SU-DHL-6 (cell line): ENCODE results near the gene CEBPB.
"Not testable (repeated sequence)": the region's sequence is repeated elsewhere in the genome, so short reads cannot be mapped to it uniquely, and the experiment has no call there.

Experiments
- H2AFZ ChIP-seq: fragments of 200-600 bp; sonication (generic); 2 replicates; pipeline ENCODE4 v1.6.1; 2014; ENCODE audit warnings: low read depth, mild to moderate bottlenecking, moderate library complexity, mixed read lengths, antibody characterized with exemption, low read length; ENCODE audit not compliant: severe bottlenecking
- H3F3A ChIP-seq: fragments of 200-600 bp; shearing (Covaris generic); 2 replicates; pipeline ENCODE4 v1.6.0; 2016; ENCODE audit warnings: antibody characterized with exemption, mild to moderate bottlenecking; ENCODE audit not compliant: insufficient read depth
- H3K27ac ChIP-seq: fragments of 200-600 bp; sonication (generic); 2 replicates; pipeline ENCODE4 v1.5.1; 2016; ENCODE audit warnings: low read depth, mild to moderate bottlenecking, low read length, moderate library complexity, mixed read lengths
- H3K27me3 ChIP-seq: fragments of 200-600 bp; sonication (generic), shearing (Covaris generic); 2 replicates; pipeline ENCODE4 v1.6.0; 2014; ENCODE audit warnings: mild to moderate bottlenecking, low read length
- H3K36me3 ChIP-seq: fragments of 200-600 bp; sonication (generic); 2 replicates; pipeline ENCODE4 v1.6.1; 2014; ENCODE audit warnings: mild to moderate bottlenecking, low read length, mixed read lengths
- H3K4me2 ChIP-seq: fragments of 300-600, 200-600 bp; shearing (Covaris generic), sonication (generic); 2 replicates; pipeline ENCODE4 v1.6.0; 2014; ENCODE audit warnings: low read length, low read depth, mild to moderate bottlenecking; ENCODE audit not compliant: poor library complexity, severe bottlenecking
- H3K4me3 ChIP-seq: fragments of 200-600 bp; sonication (generic); 2 replicates; pipeline ENCODE4 v1.5.1; 2014; ENCODE audit warnings: antibody characterized with exemption, low read length, mild to moderate bottlenecking, mixed read lengths; ENCODE audit not compliant: insufficient read depth, poor library complexity, severe bottlenecking
- H3K79me2 ChIP-seq: fragments of 200-600 bp; sonication (generic); 2 replicates; pipeline ENCODE4 v1.6.1; 2014; ENCODE audit warnings: mild to moderate bottlenecking, low read length, moderate library complexity; ENCODE audit not compliant: insufficient read depth
- H3K9ac ChIP-seq: fragments of 200-600 bp; sonication (generic); 2 replicates; pipeline ENCODE4 v1.7.0; 2014; ENCODE audit warnings: mild to moderate bottlenecking, low read length
- H3K9me2 ChIP-seq: fragments of 200-600 bp; sonication (generic); replicated peaks from 2 replicates; pipeline ENCODE4 v1.6.1; 2014; ENCODE audit warnings: low read length; ENCODE audit not compliant: insufficient read depth
- H3K9me3 ChIP-seq: fragments of 200-600 bp; sonication (generic); 2 replicates; pipeline ENCODE4 v1.6.1; 2014; ENCODE audit warnings: low read length, mixed read lengths; ENCODE audit not compliant: insufficient read depth
- H4K20me1 ChIP-seq: fragments of 200-600 bp; sonication (generic); 2 replicates; pipeline ENCODE4 v1.6.1; 2014; ENCODE audit warnings: low read depth, mild to moderate bottlenecking, antibody characterized with exemption, low read length, moderate library complexity, mixed read lengths
- EZH2phosphoT487 ChIP-seq: fragments of 200-600 bp; sonication (generic), shearing (Covaris generic); conservative IDR thresholded peaks from 2 replicates; pipeline ENCODE4 v1.6.1; 2018; ENCODE audit warnings: mild to moderate bottlenecking, antibody characterized with exemption, low read length, moderate library complexity, mixed read lengths
- TF ChIP-seq, protein P1 (sequence below): fragments of 200-600 bp; sonication (generic); IDR thresholded peaks from one replicate; pipeline ENCODE4 v1.5.1; 2017; ENCODE audit warnings: antibody characterized with exemption, mild to moderate bottlenecking, low read length, moderate library complexity; ENCODE audit not compliant: insufficient read depth, poor library complexity, severe bottlenecking

CEBPB gene

GRCh38 chr20:50172347-50173013 lies 18.1 kb upstream of the CEBPB start:
- no peaks in the 10 kb centered on the region for H3K79me2 ChIP-seq
- H4K20me1 ChIP-seq, result no peaks in the 10 kb centered on the region
- no peaks in the 10 kb centered on the region for H3K27me3 ChIP-seq
- H3K9me3 ChIP-seq, result no peaks in the 10 kb centered on the region
- TF ChIP-seq, protein P1, sequence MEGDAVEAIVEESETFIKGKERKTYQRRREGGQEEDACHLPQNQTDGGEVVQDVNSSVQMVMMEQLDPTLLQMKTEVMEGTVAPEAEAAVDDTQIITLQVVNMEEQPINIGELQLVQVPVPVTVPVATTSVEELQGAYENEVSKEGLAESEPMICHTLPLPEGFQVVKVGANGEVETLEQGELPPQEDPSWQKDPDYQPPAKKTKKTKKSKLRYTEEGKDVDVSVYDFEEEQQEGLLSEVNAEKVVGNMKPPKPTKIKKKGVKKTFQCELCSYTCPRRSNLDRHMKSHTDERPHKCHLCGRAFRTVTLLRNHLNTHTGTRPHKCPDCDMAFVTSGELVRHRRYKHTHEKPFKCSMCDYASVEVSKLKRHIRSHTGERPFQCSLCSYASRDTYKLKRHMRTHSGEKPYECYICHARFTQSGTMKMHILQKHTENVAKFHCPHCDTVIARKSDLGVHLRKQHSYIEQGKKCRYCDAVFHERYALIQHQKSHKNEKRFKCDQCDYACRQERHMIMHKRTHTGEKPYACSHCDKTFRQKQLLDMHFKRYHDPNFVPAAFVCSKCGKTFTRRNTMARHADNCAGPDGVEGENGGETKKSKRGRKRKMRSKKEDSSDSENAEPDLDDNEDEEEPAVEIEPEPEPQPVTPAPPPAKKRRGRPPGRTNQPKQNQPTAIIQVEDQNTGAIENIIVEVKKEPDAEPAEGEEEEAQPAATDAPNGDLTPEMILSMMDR, result no peak
- TF ChIP-seq EZH2phosphoT487, result no peak
- H3K27ac ChIP-seq, result no peak overlapping the region
- no peaks in the 10 kb centered on the region for H3F3A ChIP-seq
- no peak overlapping the region for H3K4me2 ChIP-seq
- H3K9ac ChIP-seq, result no peak overlapping the region
- H3K4me3 ChIP-seq, result no peak overlapping the region
- no peak overlapping the region for H2AFZ ChIP-seq
- no peaks in the 10 kb centered on the region for H3K36me3 ChIP-seq
- no peaks in the 10 kb centered on the region for H3K9me2 ChIP-seq

- no peaks in the 10 kb centered on the region for H3F3A ChIP-seq
- no peak overlapping the region for H2AFZ ChIP-seq
- no peaks in the 10 kb centered on the region for H3K36me3 ChIP-seq
- H3K27me3 ChIP-seq, result no peaks in the 10 kb centered on the region
- no peak overlapping the region for H3K9ac ChIP-seq
- no peaks in the 10 kb centered on the region for H3K79me2 ChIP-seq
- no peak for TF ChIP-seq EZH2phosphoT487
- TF ChIP-seq, protein P1, result no peak
- H4K20me1 ChIP-seq, result no peaks in the 10 kb centered on the region
- H3K9me3 ChIP-seq, result no peaks in the 10 kb centered on the region
- no peak overlapping the region for H3K4me3 ChIP-seq
- H3K9me2 ChIP-seq, result no peaks in the 10 kb centered on the region
- H3K27ac ChIP-seq, result no peak overlapping the region
- no peak overlapping the region for H3K4me2 ChIP-seq
Measured at GRCh38 chr20:50174456-50174855, 16.2 kb upstream of the CEBPB start.

GRCh38 chr20:50175938-50176933 lies 14.4 kb upstream of the CEBPB start:
- no peaks in the 10 kb centered on the region for H3K9me3 ChIP-seq
- H3K36me3 ChIP-seq, result no peaks in the 10 kb centered on the region
- no peak for TF ChIP-seq EZH2phosphoT487
- TF ChIP-seq, protein P1, result no peak
- no peaks in the 10 kb centered on the region for H3K27me3 ChIP-seq
- no peaks in the 10 kb centered on the region for H3K9me2 ChIP-seq
- H4K20me1 ChIP-seq, result no peaks in the 10 kb centered on the region
- no peak overlapping the region for H3K9ac ChIP-seq
- H2AFZ ChIP-seq, result no peak overlapping the region
- no peaks in the 10 kb centered on the region for H3K79me2 ChIP-seq
- no peak overlapping the region for H3K27ac ChIP-seq
- no peaks in the 10 kb centered on the region for H3F3A ChIP-seq
- H3K4me2 ChIP-seq, result no peak overlapping the region
- H3K4me3 ChIP-seq, result no peak overlapping the region

GRCh38 chr20:50178672-50179071 lies 12.0 kb upstream of the CEBPB start:
- H3K4me2 ChIP-seq, H3F3A ChIP-seq, H3K27ac ChIP-seq, H3K4me3 ChIP-seq, H3K36me3 ChIP-seq, H4K20me1 ChIP-seq, H3K9me3 ChIP-seq, H2AFZ ChIP-seq, H3K27me3 ChIP-seq, H3K9ac ChIP-seq, H3K9me2 ChIP-seq, H3K79me2 ChIP-seq: not testable (repeated sequence)
